HG03103 (cell line): ENCODE data around the gene MEMO1.
"Not testable (repeated sequence)": the region's sequence is repeated elsewhere in the genome, so short reads cannot be mapped to it uniquely, and the experiment has no call there.

Experiments
- ATAC-seq: cut with Tn5 transposase; IDR thresholded peaks from one replicate; pipeline ENCODE4 v1.9.1; 2021; ENCODE audit warnings: low read depth; ENCODE audit not compliant: unreplicated experiment

Gene MEMO1

GRCh38 chr2:31859959-31860358, 150.8 kb downstream of the MEMO1 start:
- no peak for ATAC-seq

- ATAC-seq: no peak
Observed at GRCh38 chr2:31853521-31853920, 157.3 kb downstream of the MEMO1 start.

DNA sequence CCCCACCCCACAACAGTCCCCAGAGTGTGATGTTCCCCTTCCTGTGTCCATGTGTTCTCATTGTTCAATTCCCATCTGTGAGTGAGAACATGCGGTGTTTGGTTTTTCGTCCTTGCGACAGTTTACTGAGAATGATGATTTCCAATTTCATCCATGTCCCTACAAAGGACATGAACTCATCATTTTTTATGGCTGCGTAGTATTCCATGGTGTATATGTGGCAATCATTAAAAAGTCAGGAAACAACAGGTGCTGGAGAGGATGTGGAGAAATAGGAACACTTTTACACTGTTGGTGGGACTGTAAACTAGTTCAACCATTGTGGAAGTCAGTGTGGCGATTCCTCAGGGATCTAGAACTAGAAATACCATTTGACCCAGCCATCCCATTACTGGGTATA, 168.7 kb downstream of the MEMO1 start:
- ATAC-seq: not testable (repeated sequence)

GRCh38 chr2:31835450-31835849, 175.4 kb downstream of the MEMO1 start:
- ATAC-seq: no peak

- no peak for ATAC-seq
Observed at GRCh38 chr2:31832363-31832762, 178.4 kb downstream of the MEMO1 start.

GRCh38 chr2:31831585-31831984, 179.2 kb downstream of the MEMO1 start:
- no peak for ATAC-seq

DNA sequence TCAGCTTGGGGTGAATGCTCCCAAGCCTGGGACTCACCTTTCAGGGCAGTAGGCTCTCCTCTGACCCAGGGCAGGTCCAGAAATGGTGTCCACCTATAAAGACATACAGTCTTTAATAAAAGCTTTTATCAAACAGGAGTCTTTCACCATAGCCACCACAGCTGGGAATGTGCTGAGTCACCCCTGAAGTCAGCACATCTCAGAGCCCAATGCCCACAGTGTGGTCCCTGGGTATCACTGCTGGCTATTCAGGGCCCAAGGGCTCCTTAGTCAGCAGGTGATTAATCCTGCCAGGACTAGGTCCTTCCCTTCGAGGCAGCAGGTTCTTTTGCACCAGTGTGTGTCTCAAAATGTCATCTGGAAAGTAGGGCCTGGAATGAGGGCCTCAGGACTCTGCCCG, 181.9 kb downstream of the MEMO1 start:
- no peak for ATAC-seq

DNA sequence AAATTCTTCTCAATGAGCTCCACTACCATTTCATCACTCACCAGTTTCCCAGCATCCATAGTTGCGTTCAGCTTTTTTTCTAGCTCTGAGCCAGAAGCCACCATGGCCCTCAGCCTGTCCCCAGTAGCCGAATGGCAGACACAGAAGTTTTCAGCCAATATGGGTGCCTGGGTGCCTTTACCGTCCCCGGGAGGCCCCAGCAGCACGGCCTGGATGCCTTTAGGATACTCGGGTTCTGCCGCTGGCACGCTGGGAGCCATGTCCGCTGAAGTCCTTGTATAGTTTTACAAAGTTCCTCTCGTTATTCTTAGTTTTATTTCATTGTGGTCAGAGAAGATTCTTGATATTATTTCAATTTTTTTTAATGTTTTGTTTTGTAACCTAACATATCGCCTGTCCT, 187.2 kb downstream of the MEMO1 start:
- no peak for ATAC-seq

- no peak for ATAC-seq
Observed at GRCh38 chr2:31822587-31822986, 188.2 kb downstream of the MEMO1 start.
